Body of pancreas (tissue), 4 donors: Measurements from ENCODE around the gene MAGI1. TPM values are rescaled to one million over a fixed set of nuclear protein-coding genes. Genes with fewer than 3 reads are reported as not detected.
"Not testable (repeated sequence)": the region's sequence is repeated elsewhere in the genome, so short reads cannot be mapped to it uniquely, and the experiment has no call there.

ENCODE experiments used
- ATAC-seq: fragments of 150-250 bp; one replicate; pipeline ENCODE4 v1.9.1; 2016
- DNase-seq, 4 donors: peaks; one replicate each; pipeline ENCODE4 v3.0.0-alpha.2; 2019
- H3K27ac ChIP-seq, 4 donors: fragments of 200-600 bp; sonication (generic); 1 replicate in 3 of 4; 2 replicates in 1 of 4; pipeline versions ENCODE4 v1.5.1 to v1.6.1; 2016 to 2019; ENCODE audit warnings: mild to moderate bottlenecking in 1 of 4, mixed read lengths in 1 of 4, moderate library complexity in 1 of 4
- H3K27me3 ChIP-seq, 2 donors: fragments of 200-600 bp; sonication (generic); one replicate each; pipeline ENCODE4 v1.6.0; 2016; ENCODE audit warnings: mild to moderate bottlenecking in 1 of 2
- H3K36me3 ChIP-seq, 2 donors: fragments of 200-600 bp; sonication (generic); replicated peaks in 1 of 2; 2 replicates each; pipeline ENCODE4 v1.5.1; 2016; ENCODE audit warnings: low read depth in 2 of 2; ENCODE audit not compliant: insufficient read depth in 1 of 2
- H3K4me1 ChIP-seq: fragments of 200-600 bp; sonication (generic); one replicate; pipeline ENCODE4 v1.6.0; 2016
- H3K4me3 ChIP-seq, 2 donors: fragments of 200-600 bp; sonication (generic); 1 replicate in 1 of 2; 2 replicates in 1 of 2; pipeline ENCODE4 v1.5.1; 2016 to 2019
- H3K9me3 ChIP-seq, 3 donors: fragments of 200-600 bp; sonication (generic); 1 replicate in 2 of 3; 2 replicates in 1 of 3; pipeline ENCODE4 v1.5.1; 2016
- POLR2A ChIP-seq, 3 donors: fragments of 450-650 bp; IDR thresholded peaks; one replicate each; pipeline ENCODE4 v1.6.1; 2016; ENCODE audit warnings: antibody characterized with exemption in 3 of 3, mild to moderate bottlenecking in 2 of 3
- WGBS, 2 donors: methylation state at CpG; one replicate each; pipeline ENCODE4 v1.1.5; 2017; 5-methylcytosine and 5-hydroxymethylcytosine counted together
- intact Hi-C: fragments of 100-400 bp; cut with DNase I; formaldehyde crosslinking; loops from one replicate; pipeline ENCODE4 v1.15.1; 2023
- total RNA-seq, 2 donors: library from RNA; depleted of rRNA; stranded (reverse); fragments of >200 nt; gene quantifications; one replicate each; pipeline ENCODE4 v1.1.0, GENCODE V29; 2016
- TF ChIP-seq, protein P1 (sequence below), 7 experiments: fragments of 450-650 bp in 4 of 7; fragments of 200-600 bp in 3 of 7; sonication (generic) in 3 of 7; IDR thresholded peaks; one replicate each; pipeline ENCODE4 v1.5.1; 2016 to 2019; ENCODE audit warnings: antibody characterized with exemption in 7 of 7

MAGI1 gene
- total RNA-seq, 2 donors from 2014 or later, result 44.2 to 63.6 TPM

DNA sequence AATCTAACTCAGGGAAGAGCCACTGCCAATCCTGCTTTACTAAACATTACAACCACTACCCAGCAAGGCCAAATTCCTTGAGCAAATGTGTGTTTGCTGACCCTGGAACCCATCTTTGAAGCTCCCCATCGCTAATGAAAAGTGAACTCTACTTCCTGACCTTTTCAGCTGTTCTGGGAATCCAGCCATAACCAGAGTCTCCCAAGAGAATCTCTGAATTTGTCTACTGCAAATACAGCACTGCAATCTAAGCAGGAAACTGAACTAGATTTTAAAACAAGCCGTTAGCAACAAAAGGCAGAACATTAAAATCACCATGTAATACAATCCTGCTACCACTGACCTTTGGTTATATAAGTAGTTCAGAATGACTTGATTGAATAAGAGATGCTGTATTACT is 309.2 kb downstream of the MAGI1 start:
- 26 to 29% methylated on average over 2 of the region's 2 CpGs for WGBS, 2 donors
- no peaks in the 10 kb centered on the region for H3K27me3 ChIP-seq
- TF ChIP-seq POLR2A (IDR thresholded peaks at IDR 0.05), result no peak
- TF ChIP-seq, protein P1, sequence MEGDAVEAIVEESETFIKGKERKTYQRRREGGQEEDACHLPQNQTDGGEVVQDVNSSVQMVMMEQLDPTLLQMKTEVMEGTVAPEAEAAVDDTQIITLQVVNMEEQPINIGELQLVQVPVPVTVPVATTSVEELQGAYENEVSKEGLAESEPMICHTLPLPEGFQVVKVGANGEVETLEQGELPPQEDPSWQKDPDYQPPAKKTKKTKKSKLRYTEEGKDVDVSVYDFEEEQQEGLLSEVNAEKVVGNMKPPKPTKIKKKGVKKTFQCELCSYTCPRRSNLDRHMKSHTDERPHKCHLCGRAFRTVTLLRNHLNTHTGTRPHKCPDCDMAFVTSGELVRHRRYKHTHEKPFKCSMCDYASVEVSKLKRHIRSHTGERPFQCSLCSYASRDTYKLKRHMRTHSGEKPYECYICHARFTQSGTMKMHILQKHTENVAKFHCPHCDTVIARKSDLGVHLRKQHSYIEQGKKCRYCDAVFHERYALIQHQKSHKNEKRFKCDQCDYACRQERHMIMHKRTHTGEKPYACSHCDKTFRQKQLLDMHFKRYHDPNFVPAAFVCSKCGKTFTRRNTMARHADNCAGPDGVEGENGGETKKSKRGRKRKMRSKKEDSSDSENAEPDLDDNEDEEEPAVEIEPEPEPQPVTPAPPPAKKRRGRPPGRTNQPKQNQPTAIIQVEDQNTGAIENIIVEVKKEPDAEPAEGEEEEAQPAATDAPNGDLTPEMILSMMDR (IDR thresholded peaks at IDR 0.05), result no peak
- H3K27ac ChIP-seq, result peak overlapping the region in 1 of 4 donors; percentile 52
- no peak overlapping the region for H3K4me3 ChIP-seq
- H3K9me3 ChIP-seq, result no peaks in the 10 kb centered on the region
- ATAC-seq, result peak; percentile 66
- no peaks in the 10 kb centered on the region for H3K36me3 ChIP-seq
- intact Hi-C loops, result no loop called here
- H3K4me1 ChIP-seq, result peaks cover 17% of the 10 kb centered on the region
- peak in 2 of 4 donors; percentile 16 to 51 for DNase-seq

GRCh38 chr3:65728138-65728537 is 310.6 kb downstream of the MAGI1 start:
- Histone ChIP-seq H3K9me3 (no peaks in the 10 kb centered on the region), H3K27me3 (no peaks in the 10 kb centered on the region), H3K36me3 (no peaks in the 10 kb centered on the region), H3K4me3 (no peak overlapping the region), H3K4me1 (peaks cover 17% of the 10 kb centered on the region), H3K27ac (no peak overlapping the region)
- ATAC-seq (no peak), DNase-seq (no peak)
- intact Hi-C loops, result no loop called here
- TF ChIP-seq, protein P1 (IDR thresholded peaks at IDR 0.05), result no peak
- TF ChIP-seq POLR2A (IDR thresholded peaks at IDR 0.05), result no peak
- WGBS, 2 donors, result 68 to 74% methylated on average over 2 of the region's 2 CpGs

DNA sequence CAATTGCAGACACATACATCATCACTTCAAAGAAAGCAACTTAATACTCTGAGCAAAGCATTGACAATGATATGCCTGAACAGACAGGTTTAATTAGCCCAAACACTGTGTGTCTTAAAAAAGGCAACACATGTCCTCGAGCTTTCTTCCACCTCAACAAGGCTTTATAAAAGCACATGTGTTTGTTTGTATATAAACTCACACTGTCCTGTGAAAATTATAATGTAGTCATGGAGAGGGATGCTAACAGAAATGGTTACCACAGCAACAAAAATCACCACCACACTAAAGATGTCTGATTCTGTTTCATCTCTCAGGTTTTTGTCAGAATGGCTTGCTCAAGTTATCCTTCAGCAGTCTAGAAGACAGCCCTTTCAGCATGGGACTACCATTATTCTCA is 314.7 kb downstream of the MAGI1 start:
- DNase-seq (no peak), ATAC-seq (no peak)
- Histone ChIP-seq H3K36me3 (no peaks in the 10 kb centered on the region), H3K4me3 (no peak overlapping the region), H3K4me1 (peaks cover 3% of the 10 kb centered on the region), H3K27ac (no peak overlapping the region), H3K27me3 (no peaks in the 10 kb centered on the region), H3K9me3 (no peaks in the 10 kb centered on the region)
- TF ChIP-seq POLR2A (IDR thresholded peaks at IDR 0.05), result no peak
- TF ChIP-seq, protein P1 (IDR thresholded peaks at IDR 0.05), result no peak
- intact Hi-C loops, result no loop called here
- 65 to 94% methylated on average over 1 of the region's 1 CpG for WGBS, 2 donors

GRCh38 chr3:65723011-65723410 is 315.7 kb downstream of the MAGI1 start:
- H3K4me3 ChIP-seq, result no peak overlapping the region
- no peak overlapping the region for H3K27ac ChIP-seq
- DNase-seq, result no peak
- WGBS, 2 donors, result 92 to 96% methylated on average over 3 of the region's 3 CpGs
- intact Hi-C loops, result no loop called here
- H3K9me3 ChIP-seq, result no peaks in the 10 kb centered on the region
- no peaks in the 10 kb centered on the region for H3K27me3 ChIP-seq
- TF ChIP-seq POLR2A (IDR thresholded peaks at IDR 0.05), result no peak
- TF ChIP-seq, protein P1 (IDR thresholded peaks at IDR 0.05), result no peak
- H3K36me3 ChIP-seq, result no peaks in the 10 kb centered on the region
- H3K4me1 ChIP-seq, result no peaks in the 10 kb centered on the region
- ATAC-seq, result no peak

- DNase-seq, result no peak
- Histone ChIP-seq H3K27ac (no peak overlapping the region), H3K4me3 (no peak overlapping the region), H3K36me3 (no peaks in the 10 kb centered on the region), H3K27me3 (no peaks in the 10 kb centered on the region), H3K4me1 (no peaks in the 10 kb centered on the region), H3K9me3 (no peaks in the 10 kb centered on the region)
- no peak for TF ChIP-seq POLR2A (IDR thresholded peaks at IDR 0.05)
- WGBS, 2 donors, result 86 to 91% methylated on average over 4 of the region's 4 CpGs
- ATAC-seq, result no peak
- intact Hi-C loops, result no loop called here
Observed at GRCh38 chr3:65720989-65721737, 317.6 kb downstream of the MAGI1 start.

- H3K9me3 ChIP-seq, H3K4me3 ChIP-seq, intact Hi-C loops, H3K27me3 ChIP-seq, H3K27ac ChIP-seq, DNase-seq, ATAC-seq, H3K36me3 ChIP-seq, H3K4me1 ChIP-seq: not testable (repeated sequence)
- 92 to 95% methylated on average over 1 of the region's 1 CpG for WGBS, 2 donors
Observed at GRCh38 chr3:65719639-65720038, 319.1 kb downstream of the MAGI1 start.
